AG20443 (cell line): ENCODE measurements around the gene DPP10.
"Not testable (repeated sequence)": the region's sequence is repeated elsewhere in the genome, so short reads cannot be mapped to it uniquely, and the experiment has no call there.

Source experiments
- DNase-seq: peaks from one replicate; pipeline ENCODE4 v3.0.0; 2012; ENCODE audit warnings: low spot score, mixed read lengths

The DPP10 gene

GRCh38 chr2:114515882-114516281 lies 73.4 kb downstream of the DPP10 start:
- no peak for DNase-seq

- no peak for DNase-seq
Observed at GRCh38 chr2:114517580-114517979, 75.1 kb downstream of the DPP10 start.

- no peak for DNase-seq
Observed at GRCh38 chr2:114518738-114519137, 76.3 kb downstream of the DPP10 start.

- DNase-seq = not testable (repeated sequence)
Observed at GRCh38 chr2:114522612-114523011, 80.2 kb downstream of the DPP10 start.

GRCh38 chr2:114525955-114526354 lies 83.5 kb downstream of the DPP10 start:
- DNase-seq = no peak

- no peak for DNase-seq
Observed at GRCh38 chr2:114526841-114527240, 84.4 kb downstream of the DPP10 start.

- DNase-seq = no peak
Observed at GRCh38 chr2:114527330-114527983, 85.0 kb downstream of the DPP10 start.

- no peak for DNase-seq
Observed at GRCh38 chr2:114534116-114535084, 92.0 kb downstream of the DPP10 start.

GRCh38 chr2:114537777-114538176 lies 95.3 kb downstream of the DPP10 start:
- DNase-seq = no peak

- no peak for DNase-seq
Observed at GRCh38 chr2:114542695-114543094, 100.3 kb downstream of the DPP10 start.

- DNase-seq = peak; percentile 14
Observed at GRCh38 chr2:114543236-114543766, 100.9 kb downstream of the DPP10 start.

GRCh38 chr2:114545052-114545451 lies 102.6 kb downstream of the DPP10 start:
- no peak for DNase-seq

- no peak for DNase-seq
Observed at GRCh38 chr2:114546531-114546930, 104.1 kb downstream of the DPP10 start.

GRCh38 chr2:114548151-114548550 lies 105.7 kb downstream of the DPP10 start:
- no peak for DNase-seq

GRCh38 chr2:114550364-114550763 lies 107.9 kb downstream of the DPP10 start:
- DNase-seq = no peak

GRCh38 chr2:114550895-114551793 lies 108.7 kb downstream of the DPP10 start:
- DNase-seq = peak; percentile 69

- no peak for DNase-seq
Observed at GRCh38 chr2:114553027-114553426, 110.6 kb downstream of the DPP10 start.

- no peak for DNase-seq
Observed at GRCh38 chr2:114569166-114569565, 126.7 kb downstream of the DPP10 start.

- no peak for DNase-seq
Observed at GRCh38 chr2:114577657-114578056, 135.2 kb downstream of the DPP10 start.

GRCh38 chr2:114579542-114579941 lies 137.1 kb downstream of the DPP10 start:
- DNase-seq = no peak

- no peak for DNase-seq
Observed at GRCh38 chr2:114580691-114581090, 138.2 kb downstream of the DPP10 start.

GRCh38 chr2:114598329-114598728 lies 155.9 kb downstream of the DPP10 start:
- no peak for DNase-seq
